ENCODE measurements around the gene GRAMD2A.

The GRAMD2A gene

DNA sequence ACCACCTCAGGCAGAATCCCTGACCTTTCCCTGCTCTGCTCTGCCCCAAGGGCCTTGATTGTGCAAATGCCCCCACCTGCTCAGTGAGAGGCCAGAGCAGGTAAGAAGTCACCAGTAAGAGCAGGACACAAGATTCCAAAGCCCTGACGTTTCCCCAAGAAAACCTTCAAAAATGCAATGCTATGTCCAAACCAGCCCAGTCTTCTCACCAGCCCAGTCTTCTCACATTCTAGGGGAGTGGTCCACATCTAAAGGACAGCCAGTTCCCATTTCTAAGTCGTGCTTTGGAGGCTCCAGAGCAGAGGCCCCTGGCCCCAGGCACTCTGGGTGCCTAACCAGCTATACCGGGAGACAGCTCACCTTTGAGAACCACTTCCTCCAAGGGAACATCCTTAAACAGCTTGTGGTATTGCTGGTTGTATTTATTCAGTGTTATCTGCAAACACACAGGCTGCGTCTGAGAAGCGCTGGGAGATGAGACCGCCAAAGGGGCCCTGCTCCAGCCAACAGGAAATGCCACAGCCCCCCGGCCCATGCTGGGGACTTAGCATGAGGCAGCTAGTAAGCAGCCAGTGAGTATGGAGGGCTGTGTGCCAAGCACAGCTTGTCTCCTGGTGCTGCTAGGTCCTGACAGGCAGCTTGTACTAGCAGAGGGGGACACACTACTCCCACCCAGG, 29.3 kb downstream of the GRAMD2A start:
- DNase-seq (ENCODE audit: low spot score) = no peak

DNA sequence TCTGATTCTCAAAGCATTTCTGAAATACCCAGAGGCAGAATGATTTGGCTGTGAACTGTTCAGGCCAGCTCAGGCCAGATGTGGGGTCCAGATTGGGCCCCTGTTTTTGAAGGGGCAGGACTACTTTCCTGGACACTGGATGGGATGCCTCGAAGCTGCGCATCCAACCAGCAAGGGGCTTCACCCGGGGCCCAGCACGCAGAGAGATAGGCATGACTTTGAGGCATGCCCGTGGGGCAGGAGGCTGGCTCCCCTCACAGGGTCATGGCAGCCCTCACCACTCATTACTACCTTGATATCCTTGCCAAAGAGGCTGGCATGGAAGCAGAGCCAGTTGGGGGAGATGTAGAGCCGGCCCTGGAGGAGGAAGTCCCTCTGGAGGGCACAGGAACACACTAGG, 30.1 kb downstream of the GRAMD2A start:
- no peak for DNase-seq (ENCODE audit: low spot score)

DNA sequence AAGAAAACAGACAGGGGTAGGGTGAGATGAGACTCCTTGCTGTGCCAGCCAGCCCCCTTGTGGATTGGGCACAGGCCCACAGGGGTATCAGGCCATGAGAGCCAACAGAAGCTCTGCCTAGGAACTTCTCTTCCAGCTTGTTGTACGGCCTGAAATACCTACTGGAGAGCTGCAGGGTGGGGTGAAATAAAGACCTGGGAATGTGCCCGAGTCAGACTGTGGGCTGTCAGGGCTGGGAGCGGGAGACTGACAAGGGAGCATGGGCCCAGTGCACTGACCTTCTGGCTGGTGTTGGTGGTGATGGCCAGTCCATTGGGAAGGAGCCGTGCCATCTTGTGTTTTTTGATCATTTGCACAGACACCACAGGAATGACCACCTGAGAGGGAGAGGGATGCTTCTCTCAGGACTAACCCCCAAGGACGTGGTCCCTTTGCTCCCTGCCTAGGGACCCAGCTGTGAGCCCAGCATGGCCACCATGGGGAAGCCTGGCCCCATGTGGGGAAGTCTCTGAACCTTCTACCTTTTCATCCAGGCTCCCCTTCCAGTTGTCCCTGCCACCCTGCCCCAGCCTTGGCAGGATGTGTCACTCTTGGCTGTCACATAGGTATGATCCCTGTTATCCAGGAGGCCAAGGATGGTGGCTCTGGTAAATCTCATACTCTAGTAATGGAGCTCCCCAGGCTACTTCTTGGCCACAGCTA, 30.7 kb downstream of the GRAMD2A start:
- DNase-seq (ENCODE audit: low spot score) = no peak

DNA sequence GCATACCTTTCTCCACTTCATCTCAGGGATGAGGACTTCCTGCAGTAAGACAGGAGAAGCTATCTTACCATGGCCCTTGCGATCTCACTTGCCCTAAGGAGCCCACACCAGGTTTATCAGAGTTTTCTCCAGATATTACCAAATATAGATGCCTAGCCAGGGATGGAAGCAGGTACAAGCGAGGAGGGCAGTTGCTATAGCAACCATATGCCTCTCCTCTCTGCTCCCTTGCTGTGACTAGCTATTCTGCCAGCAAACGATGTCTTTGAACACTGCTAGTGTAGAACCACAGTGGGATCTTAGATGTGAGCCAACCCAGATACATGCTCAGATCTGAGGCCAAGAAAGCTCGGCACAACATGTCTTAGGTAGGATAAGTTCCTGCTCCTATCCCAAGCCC, 33.9 kb downstream of the GRAMD2A start:
- no peak for DNase-seq (ENCODE audit: low spot score)

DNA sequence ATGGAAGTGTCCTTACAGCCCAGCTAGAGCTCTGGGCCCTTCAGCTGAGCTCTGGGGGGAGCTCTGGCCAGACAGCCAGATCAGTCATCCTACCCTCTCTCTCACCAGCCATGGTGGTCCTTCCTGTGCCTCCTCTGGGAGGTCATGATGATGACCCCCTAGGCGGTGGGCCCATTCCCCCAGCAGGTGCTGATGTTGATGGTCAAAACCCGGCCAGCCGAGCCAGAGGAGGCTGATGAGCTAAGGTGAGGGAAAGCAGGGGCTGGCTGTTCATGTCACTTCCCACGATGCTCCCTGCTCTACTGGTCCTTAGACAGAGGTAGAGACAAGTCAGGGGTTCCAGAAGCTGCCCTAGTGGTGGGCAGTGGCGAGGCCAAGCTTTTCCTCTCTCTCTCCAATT, 35.0 kb downstream of the GRAMD2A start:
- no peak for DNase-seq (ENCODE audit: low spot score)

DNA sequence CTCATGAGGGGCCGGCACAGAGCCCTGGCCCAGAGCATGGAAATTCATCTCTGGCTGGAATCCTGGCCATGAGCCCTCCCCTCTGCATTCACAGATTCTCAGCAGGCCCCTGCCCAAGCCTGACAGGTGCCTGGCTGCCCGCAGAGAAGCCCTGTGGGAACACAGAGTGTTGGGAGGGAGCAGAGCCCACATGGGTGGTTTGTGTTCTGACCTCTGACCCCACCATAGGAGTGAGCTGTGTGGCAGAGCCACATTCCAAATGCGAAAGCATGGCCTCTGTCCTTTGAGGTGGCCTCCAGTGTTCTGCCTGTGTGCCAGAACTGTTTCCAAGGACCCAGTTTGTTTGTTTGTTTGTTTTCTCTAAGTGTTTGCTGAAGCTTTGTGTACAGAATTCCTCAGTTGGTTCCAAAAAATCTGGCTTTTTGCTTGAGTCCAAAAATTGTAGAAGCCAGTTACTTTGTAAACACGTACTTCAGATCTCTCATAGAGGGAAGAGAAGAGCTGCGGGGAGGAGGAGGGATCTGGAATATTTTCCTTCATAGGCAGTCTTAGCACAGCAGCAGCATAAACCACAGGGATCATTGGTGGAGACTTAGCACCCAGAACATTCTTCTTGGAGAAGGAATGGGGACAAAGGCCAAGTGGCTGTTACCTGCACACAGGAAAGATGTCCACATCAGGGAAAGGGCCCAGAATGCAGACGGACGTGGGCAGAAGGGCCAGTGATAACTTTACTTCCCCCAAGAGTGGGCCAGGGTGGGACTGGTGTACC, 36.0 kb downstream of the GRAMD2A start:
- DNase-seq (ENCODE audit: low spot score) = no peak

DNA sequence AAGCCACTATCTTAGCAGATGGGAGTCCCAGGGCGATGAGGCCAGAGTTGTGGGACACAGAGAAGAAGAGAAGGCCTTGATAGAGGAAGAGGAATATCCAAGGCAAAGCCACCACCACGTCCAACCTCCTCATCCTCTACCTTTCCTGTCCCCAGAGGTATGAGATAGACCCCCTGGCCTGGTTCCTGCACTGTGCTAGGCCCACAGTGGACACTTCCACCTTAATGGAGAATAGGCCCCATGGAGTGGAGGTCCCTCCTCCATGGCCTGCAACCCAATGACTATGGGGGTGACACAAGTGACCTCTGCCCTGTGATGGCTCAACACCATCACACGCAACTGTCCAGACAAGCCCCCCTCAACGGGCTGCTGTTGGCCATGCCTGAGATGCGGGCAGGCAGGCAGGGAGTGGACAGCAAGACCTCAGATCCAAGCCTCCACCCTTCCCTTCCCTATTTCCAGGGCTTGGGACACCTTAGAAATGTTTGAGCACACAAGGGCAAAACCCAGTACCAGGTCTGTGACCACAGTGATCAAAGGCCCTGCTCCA, 36.8 kb downstream of the GRAMD2A start:
- DNase-seq (ENCODE audit: low spot score) = no peak

DNA sequence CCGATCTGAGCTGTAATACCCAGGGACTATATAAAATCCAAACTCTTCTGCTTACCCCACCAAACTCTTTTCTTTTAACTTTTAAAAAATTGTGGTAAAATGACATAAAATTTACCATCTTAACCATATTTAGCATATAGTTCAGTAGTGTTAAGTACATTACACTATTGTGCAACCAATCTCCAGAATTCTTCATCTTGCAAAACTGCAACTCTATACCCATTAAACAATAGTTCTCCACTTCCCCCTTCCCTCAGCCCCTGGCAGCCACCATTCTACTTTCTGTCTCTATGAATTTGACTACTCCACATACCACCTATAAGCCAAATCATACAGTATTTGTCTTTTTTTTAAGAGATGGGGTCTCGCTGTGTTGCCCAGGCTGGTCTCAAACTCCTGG, 40.7 kb downstream of the GRAMD2A start:
- DNase-seq (ENCODE audit: low spot score) = no peak

DNA sequence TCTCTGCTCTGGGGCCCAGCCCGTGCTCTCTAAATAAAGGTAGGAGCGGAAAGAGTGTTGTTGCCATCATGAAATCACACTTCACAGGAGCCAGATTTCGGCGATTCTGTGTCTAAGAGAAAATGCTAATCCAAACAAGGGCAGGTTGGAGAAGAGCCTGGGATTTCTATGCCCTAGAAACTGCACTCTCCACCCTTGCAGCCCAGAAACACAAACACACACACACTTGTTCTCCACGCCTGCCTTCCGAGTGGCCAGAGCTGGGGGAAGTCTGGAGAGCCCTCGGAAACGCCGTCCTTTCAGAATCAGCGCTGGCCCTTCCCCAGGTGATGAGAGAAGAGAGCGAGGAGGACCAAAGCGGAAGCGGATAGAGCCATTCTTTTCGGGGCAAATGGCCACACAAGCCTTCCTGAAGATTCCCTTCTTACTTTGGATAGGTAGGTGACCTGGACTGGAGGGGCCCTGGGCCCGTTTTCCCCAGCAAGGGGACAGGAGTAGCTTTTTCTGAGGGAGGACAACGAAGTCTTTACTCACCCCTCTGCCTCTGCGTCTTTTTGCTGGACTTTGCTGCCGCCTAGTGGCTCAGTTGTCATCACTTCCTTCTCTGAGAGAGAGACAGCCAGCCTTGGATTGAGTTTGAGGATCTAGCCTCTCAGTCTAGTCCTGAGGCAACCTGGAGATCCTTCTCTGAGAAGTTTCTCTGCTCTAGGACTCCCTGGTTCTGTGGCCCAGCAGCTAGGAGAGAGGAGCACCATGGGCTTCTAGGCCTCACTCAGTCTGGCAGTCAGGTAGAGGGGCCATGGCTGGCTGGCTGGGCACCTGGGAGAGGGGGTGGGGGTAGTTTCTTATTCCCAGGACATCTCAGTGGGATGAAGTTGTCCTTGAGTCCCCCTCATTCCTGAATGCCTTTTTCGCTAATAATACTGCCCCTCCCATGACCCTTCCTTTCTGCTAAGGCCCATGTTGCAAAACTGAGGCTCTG, 41.7 kb downstream of the GRAMD2A start:
- peak; percentile 76 for DNase-seq (ENCODE audit: low spot score)

DNA sequence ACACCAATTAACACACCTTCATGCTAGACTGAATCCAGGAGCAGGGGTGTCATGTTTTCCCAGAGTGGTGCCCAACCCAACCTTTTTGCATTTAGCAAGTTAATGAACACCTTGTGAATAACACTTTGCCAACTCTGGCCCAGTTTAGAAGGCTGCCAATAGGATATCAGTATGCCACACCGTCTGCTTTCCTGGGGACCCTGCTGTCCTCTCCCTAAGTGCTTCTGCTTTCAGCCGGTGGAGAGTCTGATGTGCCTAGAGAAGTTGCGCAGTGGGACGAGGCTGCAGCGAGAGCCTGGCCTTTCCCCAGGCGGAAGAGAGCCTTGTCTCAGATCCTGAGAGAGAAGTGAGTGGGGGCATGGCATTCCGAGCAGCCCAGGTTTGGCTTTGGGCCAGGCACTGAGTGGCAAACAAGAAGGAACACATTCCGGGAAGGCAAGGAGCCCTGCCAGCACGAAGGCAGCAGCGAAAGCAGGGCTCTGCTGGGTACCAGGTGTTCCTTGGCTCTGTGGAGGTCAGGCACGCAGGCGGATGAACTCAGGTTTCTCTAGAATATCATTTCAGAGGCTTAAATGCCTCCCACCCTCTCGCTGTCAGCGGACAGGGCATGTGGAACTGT, 42.5 kb downstream of the GRAMD2A start:
- DNase-seq (ENCODE audit: low spot score) = no peak

DNA sequence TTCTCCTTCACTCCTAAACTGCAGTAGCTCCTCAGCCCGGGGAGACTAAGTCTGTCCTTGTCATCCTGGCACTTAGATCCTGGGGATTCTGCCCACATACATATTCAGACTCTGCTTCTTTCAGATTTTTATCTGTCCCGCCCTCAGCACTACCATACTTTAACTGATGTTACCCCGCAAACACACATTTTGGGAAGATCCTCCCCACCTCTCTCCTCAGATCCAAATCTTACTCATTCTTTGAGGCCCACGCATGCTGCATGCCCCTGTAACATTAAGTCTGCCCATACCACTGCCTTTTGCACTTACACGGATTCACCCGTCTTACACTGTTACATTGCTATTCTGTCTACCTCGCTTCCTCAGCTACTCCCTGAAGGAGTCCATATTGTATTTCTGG, 43.3 kb downstream of the GRAMD2A start:
- no peak for DNase-seq (ENCODE audit: low spot score)

DNA sequence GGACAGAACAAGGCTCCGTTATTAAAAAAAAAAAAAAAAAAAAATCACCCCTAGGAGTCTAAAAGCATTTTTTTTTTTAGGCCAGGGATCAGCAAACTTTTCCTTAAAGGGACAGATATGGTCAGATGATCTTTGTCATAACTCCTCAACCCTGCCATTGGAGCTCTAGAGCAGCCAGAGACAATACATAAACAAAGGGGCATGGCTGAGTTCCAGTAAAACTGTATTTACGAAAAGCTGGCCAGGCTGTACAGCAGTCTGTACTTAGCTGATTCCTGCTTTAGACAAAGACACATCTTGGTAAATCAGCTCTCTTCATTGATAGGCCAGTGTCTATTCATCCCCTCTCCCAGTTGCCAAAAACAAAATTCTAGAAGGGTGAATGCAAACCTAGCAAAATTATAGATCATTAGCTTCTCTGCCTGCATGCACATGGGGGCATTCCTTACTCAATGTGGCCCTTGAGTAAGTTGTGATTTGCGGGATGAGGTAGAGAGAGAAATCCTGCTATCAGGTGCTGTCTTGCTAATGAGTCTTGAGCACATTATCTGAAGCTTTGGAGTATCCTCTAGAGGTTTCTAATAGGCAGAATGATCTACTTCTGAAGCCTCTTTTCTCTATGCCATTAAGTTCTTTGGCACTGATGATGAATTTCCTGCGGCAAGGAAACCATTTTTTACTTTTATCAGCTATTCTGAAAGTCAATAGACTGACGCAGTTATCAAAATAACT, 44.2 kb downstream of the GRAMD2A start:
- DNase-seq (ENCODE audit: low spot score) = no peak

DNA sequence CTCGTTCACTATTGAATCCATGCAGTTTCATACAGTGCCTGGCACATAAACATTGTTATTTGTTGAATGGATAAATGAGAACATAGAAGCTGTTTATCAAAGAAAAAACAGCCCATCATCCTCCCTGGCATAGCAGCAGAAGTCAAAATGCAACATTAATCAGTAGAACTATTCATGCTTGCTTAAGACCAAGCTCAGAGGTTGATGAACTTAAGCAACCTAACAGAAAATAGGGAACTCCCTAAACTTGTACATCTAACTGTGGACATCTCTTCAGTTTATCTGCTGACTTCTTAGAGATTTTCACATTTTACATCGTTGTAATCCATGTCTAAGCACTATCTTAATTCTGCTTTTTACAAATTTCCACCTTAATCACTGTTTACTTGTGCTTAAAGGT, 50.2 kb downstream of the GRAMD2A start:
- DNase-seq (ENCODE audit: low spot score) = no peak

DNA sequence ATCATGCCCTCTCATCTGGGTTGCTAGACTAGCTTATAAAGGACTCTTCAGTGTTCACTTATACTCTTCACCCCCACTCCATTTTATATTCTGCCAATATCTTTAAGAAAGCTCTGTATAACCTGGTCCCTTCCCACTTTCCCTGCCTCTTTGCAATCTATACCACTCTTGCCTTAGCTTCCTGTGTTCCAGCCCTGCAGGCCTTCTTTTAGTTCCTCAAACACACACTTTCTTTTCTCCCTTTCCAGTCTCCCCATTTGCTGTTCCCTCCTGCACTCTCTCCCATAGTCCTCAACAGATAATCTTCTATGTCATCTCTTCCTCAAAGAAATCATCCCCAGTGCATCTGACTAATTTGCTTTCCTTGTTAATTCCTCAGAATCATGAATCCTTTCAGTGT, 50.7 kb downstream of the GRAMD2A start:
- DNase-seq (ENCODE audit: low spot score) = no peak

DNA sequence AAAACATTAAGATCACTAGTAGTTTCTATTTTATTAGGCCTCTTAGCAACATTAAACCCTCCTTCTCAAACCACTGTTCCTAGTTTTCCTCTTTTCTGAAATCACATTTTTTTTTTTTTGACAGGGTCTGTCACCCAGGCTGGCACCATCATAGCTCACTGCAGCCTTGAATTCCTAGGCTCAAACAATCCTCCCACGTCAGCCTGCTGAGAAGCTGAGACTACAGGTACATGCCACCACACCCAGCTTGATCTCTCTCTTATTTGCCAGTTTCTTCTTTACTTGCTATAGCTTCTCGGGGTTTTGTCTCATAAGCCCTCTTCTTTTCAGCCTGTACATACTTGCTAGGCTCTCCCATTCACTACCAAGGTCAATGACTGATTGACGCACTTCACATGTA, 51.4 kb downstream of the GRAMD2A start:
- no peak for DNase-seq (ENCODE audit: low spot score)

DNA sequence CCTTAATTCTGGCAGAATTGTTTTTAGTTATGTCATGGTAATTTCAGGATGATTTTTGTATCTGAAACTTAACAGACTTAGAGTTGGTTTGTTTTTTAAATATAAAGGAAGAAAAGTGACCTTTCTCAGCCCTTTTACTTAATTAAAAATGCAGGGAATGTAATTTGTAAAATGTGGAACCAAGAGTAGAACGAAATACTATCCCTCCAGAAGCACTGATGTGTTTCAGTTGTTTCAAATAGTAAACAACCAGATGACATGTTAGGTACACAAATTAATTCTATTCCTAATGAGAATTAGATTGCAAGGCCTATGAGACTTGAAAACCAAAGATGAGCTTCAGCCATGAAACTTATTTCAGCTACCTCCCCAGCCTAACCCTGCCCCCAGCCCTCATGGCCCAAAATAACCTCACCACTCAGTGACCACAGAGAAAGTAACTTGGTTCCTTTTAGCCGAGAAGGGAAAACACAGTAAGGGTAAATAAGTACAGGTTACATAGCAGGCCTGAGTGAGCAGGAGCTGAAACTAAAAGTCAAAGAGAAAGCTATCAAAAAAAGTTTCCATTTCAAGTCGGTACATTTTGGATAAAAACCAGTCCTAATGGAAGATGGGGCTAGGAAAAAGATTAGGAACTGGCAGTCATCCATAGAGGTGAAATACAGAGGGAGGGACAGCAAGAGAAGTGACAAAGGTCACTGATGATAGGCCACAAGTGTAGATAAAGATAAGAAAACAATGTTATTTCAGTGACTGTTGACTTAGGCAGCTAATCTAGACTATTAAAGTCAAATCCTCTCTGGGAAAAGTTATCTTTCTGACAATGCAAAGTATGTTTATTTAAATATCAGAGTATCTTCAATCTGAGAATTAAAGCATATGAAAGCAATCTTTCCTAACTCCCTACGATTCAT, 56.2 kb downstream of the GRAMD2A start:
- no peak for DNase-seq (ENCODE audit: low spot score)

DNA sequence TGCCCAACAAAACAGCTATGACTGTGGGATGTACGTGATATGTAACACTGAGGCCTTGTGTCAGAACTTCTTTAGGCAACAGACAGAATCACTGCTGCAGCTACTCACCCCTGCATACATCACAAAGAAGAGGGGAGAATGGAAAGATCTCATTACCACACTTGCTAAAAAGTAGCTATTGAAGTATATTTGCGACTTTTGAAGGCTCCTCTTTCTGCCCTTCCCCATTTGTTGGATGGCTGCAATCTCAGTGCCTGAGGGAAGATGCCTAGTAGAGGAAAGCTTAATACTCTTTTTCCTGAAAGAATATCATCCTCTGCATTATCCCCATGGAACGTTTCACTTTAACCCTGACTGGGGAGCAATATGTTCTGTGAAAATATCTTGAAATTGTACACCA, 57.5 kb downstream of the GRAMD2A start:
- no peak for DNase-seq (ENCODE audit: low spot score)

DNA sequence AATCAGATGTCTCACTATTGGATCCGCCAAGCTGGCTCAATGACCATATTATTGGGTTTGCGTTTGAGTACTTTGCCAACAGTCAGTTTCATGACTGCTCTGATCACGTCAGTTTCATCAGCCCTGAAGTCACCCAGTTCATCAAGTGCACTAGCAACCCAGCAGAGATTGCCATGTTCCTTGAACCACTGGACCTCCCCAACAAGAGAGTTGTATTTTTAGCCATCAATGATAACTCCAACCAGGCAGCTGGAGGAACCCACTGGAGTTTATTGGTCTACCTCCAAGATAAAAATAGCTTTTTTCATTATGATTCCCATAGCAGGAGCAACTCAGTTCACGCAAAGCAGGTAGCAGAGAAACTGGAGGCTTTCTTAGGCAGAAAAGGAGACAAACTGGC, 57.9 kb downstream of the GRAMD2A start:
- DNase-seq (ENCODE audit: low spot score) = no peak
